Fibroblast of pulmonary artery (primary cell): ENCODE measurements around the gene ABCC9.
"Not testable (repeated sequence)": the region's sequence is repeated elsewhere in the genome, so short reads cannot be mapped to it uniquely, and the experiment has no call there.

Experiments
- DNase-seq: peaks from one replicate; pipeline ENCODE4 v3.0.0-alpha.2; 2010; ENCODE audit warnings: low read depth
- H3K4me3 ChIP-seq: replicated peaks from 2 replicates; pipeline ENCODE4 v1.5.1; 2011; ENCODE audit warnings: low read depth, mild to moderate bottlenecking, control low read depth, low read length, moderate library complexity
- CTCF ChIP-seq: IDR thresholded peaks from 2 replicates; pipeline ENCODE4 v1.5.1; 2011; ENCODE audit warnings: mild to moderate bottlenecking, control low read depth, low read length, inconsistent platforms; ENCODE audit errors: missing control alignments

Gene ABCC9

GRCh38 chr12:21938879-21939278 lies 2.3 kb downstream of the ABCC9 start:
- TF ChIP-seq CTCF: no peak
- DNase-seq: no peak

GRCh38 chr12:21934173-21934572 lies 7.1 kb downstream of the ABCC9 start:
- TF ChIP-seq CTCF: no peak
- DNase-seq: no peak
- H3K4me3 ChIP-seq: no peak overlapping the region

More at GRCh38 chr12:21938879-21939278, 2.3 kb downstream of the ABCC9 start:
- H3K4me3 ChIP-seq: no peak overlapping the region

GRCh38 chr12:21933656-21934055 lies 7.6 kb downstream of the ABCC9 start:
- DNase-seq: no peak
- no peak for TF ChIP-seq CTCF
- H3K4me3 ChIP-seq: no peak overlapping the region

- DNase-seq, H3K4me3 ChIP-seq: not testable (repeated sequence)
Measured at GRCh38 chr12:21929972-21930371, 11.3 kb downstream of the ABCC9 start.

- no peak overlapping the region for H3K4me3 ChIP-seq
- TF ChIP-seq CTCF: no peak
- DNase-seq: no peak
Measured at GRCh38 chr12:21925296-21925913, 15.8 kb downstream of the ABCC9 start.

GRCh38 chr12:21921436-21921835 lies 19.8 kb downstream of the ABCC9 start:
- DNase-seq: no peak
- no peak for TF ChIP-seq CTCF
- no peak overlapping the region for H3K4me3 ChIP-seq

GRCh38 chr12:21918456-21918855 lies 22.8 kb downstream of the ABCC9 start:
- no peak for DNase-seq

More at GRCh38 chr12:21918456-21918855, 22.8 kb downstream of the ABCC9 start:
- no peak for TF ChIP-seq CTCF
- H3K4me3 ChIP-seq: no peak overlapping the region
